Measurements from ENCODE around the gene VRK3. TPM values are rescaled to one million over a fixed set of nuclear protein-coding genes. Genes with fewer than 3 reads are reported as not detected.

The VRK3 gene
- total and polyA plus RNA-seq, 2 donors (not counting 1 experiment from before 2014, with no cell fraction given): 58.5 to 123 TPM

GRCh38 chr19:49978324-49978723 is 46.8 kb downstream of the VRK3 start:
- 100% methylated on average over 7 of the region's 11 CpGs for WGBS (ENCODE audit: insufficient coverage)
- TF ChIP-seq CTCF (IDR thresholded peaks at IDR 0.05) (no peak), EZH2 (IDR thresholded peaks at IDR 0.05; ENCODE audit: borderline replicate concordance, insufficient read depth, low read depth, low read length, poor library complexity, severe bottlenecking) (no peak)
- H3K4me3 Mint-ChIP-seq: no peak overlapping the region
- no peaks in the 10 kb centered on the region for H3K9me3 ChIP-seq (ENCODE audit: control extremely low read depth in 1 of 3, control insufficient read depth in 2 of 3, insufficient read depth in 1 of 3, low read length in 2 of 3)
- H4K20me1 ChIP-seq (ENCODE audit: control insufficient read depth, insufficient read depth, low read length, poor library complexity, severe bottlenecking): peaks cover 3% of the 10 kb centered on the region
- no peak overlapping the region for H2AFZ ChIP-seq (ENCODE audit: insufficient read depth, low read depth, low read length, poor library complexity, severe bottlenecking)
- no peaks in the 10 kb centered on the region for H3K4me1 Mint-ChIP-seq
- H3K9ac ChIP-seq (ENCODE audit: low read length): no peak overlapping the region
- no peak overlapping the region for H3K4me2 ChIP-seq (replicated peaks; ENCODE audit: low read depth, low read length, poor library complexity, severe bottlenecking)
- H3K27me3 ChIP-seq (replicated peaks in 1 of 4; ENCODE audit: control extremely low read depth in 1 of 4, control insufficient read depth in 3 of 4, insufficient read depth in 4 of 4, low read length in 3 of 4): no peaks in the 10 kb centered on the region
- CTCF ChIA-PET: interaction anchor here (1.5 kb wide), 1 partner anchor 41 kb away, joined by 4 read pairs; no protein-coding TSS in a partner anchor
- no peak for ATAC-seq (ENCODE audit: low read depth)
- intact Hi-C loops (cut with micrococcal nuclease): no loop called here
- H3K9me3 Mint-ChIP-seq (ENCODE audit: insufficient read depth): no peaks in the 10 kb centered on the region
- no peak for DNase-seq
- no peak overlapping the region for H3K27ac ChIP-seq (ENCODE audit: low read length in 2 of 2)
- no peaks in the 10 kb centered on the region for H3K4me1 ChIP-seq (ENCODE audit: control insufficient read depth in 2 of 2, insufficient read depth in 2 of 2, low read length in 2 of 2)
- no peak overlapping the region for H3K27ac Mint-ChIP-seq
- peaks cover 2 to 36% of the 10 kb centered on the region in 2 experiments for H3K36me3 ChIP-seq (replicated peaks in 1 of 2; ENCODE audit: control extremely low read depth in 1 of 2, control insufficient read depth in 1 of 2, extremely low read depth in 1 of 2, insufficient read depth in 2 of 2, low read length in 1 of 2)
- H3K4me3 ChIP-seq (ENCODE audit: control extremely low read depth in 1 of 5, extremely low read depth in 1 of 5, insufficient read depth in 1 of 5, low read depth in 2 of 5, low read length in 4 of 5): no peak overlapping the region
- H3K27me3 Mint-ChIP-seq: no peaks in the 10 kb centered on the region
- no peaks in the 10 kb centered on the region for H3K79me2 ChIP-seq (ENCODE audit: control insufficient read depth, insufficient read depth, low read length)
- POLR2A ChIA-PET: no interaction called here

DNA sequence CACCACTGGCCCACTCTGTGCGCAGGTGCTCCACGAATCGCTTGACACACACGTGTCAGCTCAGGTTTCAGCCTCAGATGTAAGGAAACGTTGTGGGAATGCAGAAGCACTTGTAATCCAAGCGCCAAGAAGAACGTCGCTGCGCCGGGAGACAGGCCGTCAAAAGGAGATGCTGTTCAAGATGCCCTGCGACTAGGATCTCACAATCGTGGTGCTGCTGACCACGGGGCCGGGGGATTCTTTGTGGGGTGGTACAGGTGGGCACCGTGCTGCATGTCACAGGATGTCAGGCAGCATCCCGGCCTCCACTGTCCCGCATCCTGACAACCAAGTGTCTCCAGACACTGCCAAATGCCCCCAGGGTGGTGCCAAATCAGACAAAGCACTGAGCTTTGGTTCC is 47.3 kb downstream of the VRK3 start:
- ChIA-PET CTCF (interaction anchor here (1.5 kb wide), 1 partner anchor 41 kb away, joined by 4 read pairs; no protein-coding TSS in a partner anchor), POLR2A (no interaction called here)

More for the DNA sequence above, 47.3 kb downstream of the VRK3 start:
- ATAC-seq (ENCODE audit: low read depth) (no peak), DNase-seq (no peak)
- Histone ChIP-seq H3K36me3 (replicated peaks in 1 of 2; ENCODE audit: control extremely low read depth in 1 of 2, control insufficient read depth in 1 of 2, extremely low read depth in 1 of 2, insufficient read depth in 2 of 2, low read length in 1 of 2) (peaks cover 2 to 36% of the 10 kb centered on the region in 2 experiments), H3K27ac (ENCODE audit: low read length in 2 of 2) (no peak overlapping the region), H3K4me1 (ENCODE audit: control insufficient read depth in 2 of 2, insufficient read depth in 2 of 2, low read length in 2 of 2) (no peaks in the 10 kb centered on the region), H3K9ac (ENCODE audit: low read length) (no peak overlapping the region), H3K9me3 (ENCODE audit: control extremely low read depth in 1 of 3, control insufficient read depth in 2 of 3, insufficient read depth in 1 of 3, low read length in 2 of 3) (no peaks in the 10 kb centered on the region), H3K27me3 (replicated peaks in 1 of 4; ENCODE audit: control extremely low read depth in 1 of 4, control insufficient read depth in 3 of 4, insufficient read depth in 4 of 4, low read length in 3 of 4) (no peaks in the 10 kb centered on the region), H4K20me1 (ENCODE audit: control insufficient read depth, insufficient read depth, low read length, poor library complexity, severe bottlenecking) (no peaks in the 10 kb centered on the region), H2AFZ (ENCODE audit: insufficient read depth, low read depth, low read length, poor library complexity, severe bottlenecking) (no peak overlapping the region), H3K4me3 (ENCODE audit: control extremely low read depth in 1 of 5, extremely low read depth in 1 of 5, insufficient read depth in 1 of 5, low read depth in 2 of 5, low read length in 4 of 5) (no peak overlapping the region), H3K4me2 (replicated peaks; ENCODE audit: low read depth, low read length, poor library complexity, severe bottlenecking) (no peak overlapping the region), H3K79me2 (ENCODE audit: control insufficient read depth, insufficient read depth, low read length) (no peaks in the 10 kb centered on the region)
- WGBS (ENCODE audit: insufficient coverage): 96% methylated on average over 18 of the region's 18 CpGs
- Mint-ChIP-seq H3K9me3 (ENCODE audit: insufficient read depth) (no peaks in the 10 kb centered on the region), H3K27me3 (no peaks in the 10 kb centered on the region), H3K4me1 (no peaks in the 10 kb centered on the region), H3K27ac (no peak overlapping the region), H3K4me3 (no peak overlapping the region)
- intact Hi-C loops (cut with micrococcal nuclease): no loop called here
- no peak for TF ChIP-seq EZH2 (IDR thresholded peaks at IDR 0.05; ENCODE audit: borderline replicate concordance, insufficient read depth, low read depth, low read length, poor library complexity, severe bottlenecking)
- no peak for TF ChIP-seq CTCF (IDR thresholded peaks at IDR 0.05)
